WTC11 (cell line): ENCODE measurements around the gene AGO3. TPM values are rescaled to one million over a fixed set of nuclear protein-coding genes. Genes with fewer than 3 reads are reported as not detected.

Source experiments
- EMX1 ChIP-seq: fragments of 250-450 bp; sonication (Bioruptor Pico); IDR thresholded peaks from 2 replicates; pipeline ENCODE4 v1.8.0; 2021; ENCODE audit warnings: mild to moderate bottlenecking
- ESRRA ChIP-seq: sonication (generic); formaldehyde crosslinking; IDR thresholded peaks from 2 replicates; pipeline ENCODE4 v1.8.1; 2022; ENCODE audit warnings: mild to moderate bottlenecking, missing genetic modification reagents, borderline replicate concordance
- FOXK1 ChIP-seq: sonication (generic); formaldehyde crosslinking; IDR thresholded peaks from 2 replicates; pipeline ENCODE4 v1.8.0; 2022; ENCODE audit warnings: mild to moderate bottlenecking, moderate library complexity, missing genetic modification reagents
- GABPB1 ChIP-seq: sonication (generic); formaldehyde crosslinking; IDR thresholded peaks from 2 replicates; pipeline ENCODE4 v1.8.1; 2023; ENCODE audit warnings: mild to moderate bottlenecking, missing genetic modification reagents
- GRHL2 ChIP-seq: fragments of 250-450 bp; sonication (Bioruptor Pico); IDR thresholded peaks from 2 replicates; pipeline ENCODE4 v1.8.0; 2022; ENCODE audit warnings: mild to moderate bottlenecking, moderate library complexity; ENCODE audit not compliant: insufficient replicate concordance, severe bottlenecking
- NFATC4 ChIP-seq: fragments of 250-450 bp; sonication (Bioruptor Pico); IDR thresholded peaks from 2 replicates; pipeline ENCODE4 v1.9.0; 2021; ENCODE audit warnings: mild to moderate bottlenecking
- NFYB ChIP-seq: sonication (generic); formaldehyde crosslinking; conservative IDR thresholded peaks from 2 replicates; pipeline ENCODE4 v1.8.0; 2022; ENCODE audit warnings: low read depth, missing genetic modification reagents
- SMAD3 ChIP-seq: sonication (generic); formaldehyde crosslinking; IDR thresholded peaks from 2 replicates; pipeline ENCODE4 v1.8.0; 2022; ENCODE audit warnings: missing genetic modification reagents, mild to moderate bottlenecking, borderline replicate concordance
- SP1 ChIP-seq: sonication (generic); formaldehyde crosslinking; conservative IDR thresholded peaks from 2 replicates; pipeline ENCODE4 v1.8.1; 2022; ENCODE audit warnings: missing genetic modification reagents
- TCF7 ChIP-seq: sonication (generic); formaldehyde crosslinking; IDR thresholded peaks from 2 replicates; pipeline ENCODE4 v1.8.0; 2022; ENCODE audit warnings: mild to moderate bottlenecking, low read depth, missing genetic modification reagents, moderate library complexity
- ZNF121 ChIP-seq: sonication (generic); formaldehyde crosslinking; IDR thresholded peaks from 2 replicates; pipeline ENCODE4 v1.8.0; 2023; ENCODE audit warnings: missing genetic modification reagents
- ZNF138 ChIP-seq: sonication (generic); formaldehyde crosslinking; conservative IDR thresholded peaks from 2 replicates; pipeline ENCODE4 v1.8.1; 2022; ENCODE audit warnings: mild to moderate bottlenecking, moderate library complexity, missing genetic modification reagents
- ZNF219 ChIP-seq: sonication (generic); formaldehyde crosslinking; IDR thresholded peaks from 2 replicates; pipeline ENCODE4 v1.8.0; 2023; ENCODE audit warnings: missing genetic modification reagents, mild to moderate bottlenecking, borderline replicate concordance
- ZNF423 ChIP-seq: fragments of 250-450 bp; sonication (Bioruptor Pico); IDR thresholded peaks from 2 replicates; pipeline ENCODE4 v2.1.2; 2022; ENCODE audit warnings: mild to moderate bottlenecking, moderate library complexity
- ZNF671 ChIP-seq: fragments of 250-450 bp; sonication (Bioruptor Pico); IDR thresholded peaks from 2 replicates; pipeline ENCODE4 v1.8.0; 2021; ENCODE audit warnings: mild to moderate bottlenecking
- total RNA-seq: library from RNA; stranded (reverse); gene quantifications from 3 replicates; pipeline ENCODE4 v1.2.3, GENCODE V29; 2021
- TF ChIP-seq, protein P1 (sequence below): sonication (generic); formaldehyde crosslinking; conservative IDR thresholded peaks from 2 replicates; pipeline ENCODE4 v1.8.1; 2022; ENCODE audit warnings: mild to moderate bottlenecking, missing genetic modification reagents
- TF ChIP-seq, protein P2 (sequence below): sonication (generic); formaldehyde crosslinking; IDR thresholded peaks from 2 replicates; pipeline ENCODE4 v1.8.1; 2022; ENCODE audit warnings: low read depth, mild to moderate bottlenecking, moderate library complexity, missing genetic modification reagents, borderline replicate concordance
- TF ChIP-seq, protein P3 (sequence below): sonication (generic); formaldehyde crosslinking; IDR thresholded peaks from 2 replicates; pipeline ENCODE4 v1.8.0; 2022; ENCODE audit warnings: mild to moderate bottlenecking, missing genetic modification reagents
- TF ChIP-seq, protein P4 (sequence below): fragments of 250-450 bp; sonication (Bioruptor Pico); IDR thresholded peaks from 2 replicates; pipeline ENCODE4 v1.9.0; 2021; ENCODE audit warnings: mild to moderate bottlenecking
- TF ChIP-seq, protein P5 (sequence below): sonication (generic); formaldehyde crosslinking; IDR thresholded peaks from 2 replicates; pipeline ENCODE4 v1.8.0; 2022; ENCODE audit warnings: missing genetic modification reagents
- TF ChIP-seq, protein P6 (sequence below): sonication (generic); formaldehyde crosslinking; IDR thresholded peaks from 2 replicates; pipeline ENCODE4 v1.8.1; 2023; ENCODE audit warnings: mild to moderate bottlenecking, moderate library complexity, missing genetic modification reagents
- TF ChIP-seq, protein P7 (sequence below): sonication (generic); formaldehyde crosslinking; IDR thresholded peaks from 2 replicates; pipeline ENCODE4 v1.8.0; 2022; ENCODE audit warnings: mild to moderate bottlenecking, missing genetic modification reagents

The AGO3 gene
- total RNA-seq, 1 experiment from 2014 or later = 26.8 TPM

DNA sequence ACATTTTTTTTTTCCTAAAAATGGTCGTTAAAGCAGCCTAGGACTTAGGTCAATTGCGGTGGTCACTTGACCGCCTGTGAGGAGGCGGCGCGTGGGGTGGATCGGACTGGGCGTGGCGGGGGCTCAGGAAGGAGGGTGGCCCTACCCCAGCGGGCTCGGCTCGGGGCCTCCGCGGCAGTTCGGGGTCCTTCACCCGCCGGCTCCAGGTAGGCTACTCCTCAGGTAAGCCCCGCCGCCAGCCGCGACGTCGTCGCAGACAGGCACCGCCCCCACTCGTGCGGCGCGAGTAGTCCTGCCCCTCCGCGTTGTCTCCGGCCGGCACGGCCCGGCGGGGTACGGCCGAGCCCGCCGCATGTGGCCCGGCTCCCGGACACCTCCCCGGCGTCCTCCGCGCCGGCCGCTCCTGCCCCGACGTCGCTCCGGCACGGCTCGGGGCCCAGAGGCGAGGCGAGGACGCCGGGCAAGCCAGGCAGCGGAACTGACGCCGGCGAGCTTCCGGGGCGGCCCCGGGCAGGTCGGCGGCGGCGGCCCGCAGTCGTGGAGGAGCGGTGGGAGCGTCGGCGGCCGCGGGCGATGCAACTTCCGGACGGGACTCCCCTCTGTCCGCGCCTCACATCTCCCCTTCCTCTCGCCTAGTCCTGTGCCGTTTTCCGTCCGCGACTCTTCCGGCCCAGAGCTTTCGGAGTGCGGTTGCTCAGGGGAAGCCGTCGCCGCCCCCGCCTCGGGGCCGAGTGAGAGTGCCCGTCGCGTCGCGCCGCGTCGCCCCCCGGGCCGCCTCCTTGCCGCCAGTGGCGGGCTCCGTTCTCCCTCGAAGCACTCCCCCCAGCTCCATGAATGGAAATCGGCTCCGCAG is at the start of gene AGO3 (continued):
- TF ChIP-seq, protein P1, sequence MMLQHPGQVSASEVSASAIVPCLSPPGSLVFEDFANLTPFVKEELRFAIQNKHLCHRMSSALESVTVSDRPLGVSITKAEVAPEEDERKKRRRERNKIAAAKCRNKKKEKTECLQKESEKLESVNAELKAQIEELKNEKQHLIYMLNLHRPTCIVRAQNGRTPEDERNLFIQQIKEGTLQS = no peak
- TF ChIP-seq, protein P2, sequence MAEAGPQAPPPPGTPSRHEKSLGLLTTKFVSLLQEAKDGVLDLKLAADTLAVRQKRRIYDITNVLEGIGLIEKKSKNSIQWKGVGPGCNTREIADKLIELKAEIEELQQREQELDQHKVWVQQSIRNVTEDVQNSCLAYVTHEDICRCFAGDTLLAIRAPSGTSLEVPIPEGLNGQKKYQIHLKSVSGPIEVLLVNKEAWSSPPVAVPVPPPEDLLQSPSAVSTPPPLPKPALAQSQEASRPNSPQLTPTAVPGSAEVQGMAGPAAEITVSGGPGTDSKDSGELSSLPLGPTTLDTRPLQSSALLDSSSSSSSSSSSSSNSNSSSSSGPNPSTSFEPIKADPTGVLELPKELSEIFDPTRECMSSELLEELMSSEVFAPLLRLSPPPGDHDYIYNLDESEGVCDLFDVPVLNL (CRISPR knock-in tag) = peak; percentile 14; the same call in 1 of the 2 replicates
- TF ChIP-seq, protein P3, sequence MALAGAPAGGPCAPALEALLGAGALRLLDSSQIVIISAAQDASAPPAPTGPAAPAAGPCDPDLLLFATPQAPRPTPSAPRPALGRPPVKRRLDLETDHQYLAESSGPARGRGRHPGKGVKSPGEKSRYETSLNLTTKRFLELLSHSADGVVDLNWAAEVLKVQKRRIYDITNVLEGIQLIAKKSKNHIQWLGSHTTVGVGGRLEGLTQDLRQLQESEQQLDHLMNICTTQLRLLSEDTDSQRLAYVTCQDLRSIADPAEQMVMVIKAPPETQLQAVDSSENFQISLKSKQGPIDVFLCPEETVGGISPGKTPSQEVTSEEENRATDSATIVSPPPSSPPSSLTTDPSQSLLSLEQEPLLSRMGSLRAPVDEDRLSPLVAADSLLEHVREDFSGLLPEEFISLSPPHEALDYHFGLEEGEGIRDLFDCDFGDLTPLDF (CRISPR knock-in tag) = no peak; the same call in 1 of the 2 replicates
- TF ChIP-seq ZNF121 = peak; percentile 53; the same call in 1 of the 2 replicates
- TF ChIP-seq, protein P4, sequence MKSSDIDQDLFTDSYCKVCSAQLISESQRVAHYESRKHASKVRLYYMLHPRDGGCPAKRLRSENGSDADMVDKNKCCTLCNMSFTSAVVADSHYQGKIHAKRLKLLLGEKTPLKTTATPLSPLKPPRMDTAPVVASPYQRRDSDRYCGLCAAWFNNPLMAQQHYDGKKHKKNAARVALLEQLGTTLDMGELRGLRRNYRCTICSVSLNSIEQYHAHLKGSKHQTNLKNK = peak; percentile 77
- no peak for TF ChIP-seq GRHL2 (CRISPR knock-in tag)
- TF ChIP-seq ZNF219 (CRISPR knock-in tag) = no peak
- no peak for TF ChIP-seq ZNF138 (CRISPR knock-in tag)
- TF ChIP-seq, protein P5, sequence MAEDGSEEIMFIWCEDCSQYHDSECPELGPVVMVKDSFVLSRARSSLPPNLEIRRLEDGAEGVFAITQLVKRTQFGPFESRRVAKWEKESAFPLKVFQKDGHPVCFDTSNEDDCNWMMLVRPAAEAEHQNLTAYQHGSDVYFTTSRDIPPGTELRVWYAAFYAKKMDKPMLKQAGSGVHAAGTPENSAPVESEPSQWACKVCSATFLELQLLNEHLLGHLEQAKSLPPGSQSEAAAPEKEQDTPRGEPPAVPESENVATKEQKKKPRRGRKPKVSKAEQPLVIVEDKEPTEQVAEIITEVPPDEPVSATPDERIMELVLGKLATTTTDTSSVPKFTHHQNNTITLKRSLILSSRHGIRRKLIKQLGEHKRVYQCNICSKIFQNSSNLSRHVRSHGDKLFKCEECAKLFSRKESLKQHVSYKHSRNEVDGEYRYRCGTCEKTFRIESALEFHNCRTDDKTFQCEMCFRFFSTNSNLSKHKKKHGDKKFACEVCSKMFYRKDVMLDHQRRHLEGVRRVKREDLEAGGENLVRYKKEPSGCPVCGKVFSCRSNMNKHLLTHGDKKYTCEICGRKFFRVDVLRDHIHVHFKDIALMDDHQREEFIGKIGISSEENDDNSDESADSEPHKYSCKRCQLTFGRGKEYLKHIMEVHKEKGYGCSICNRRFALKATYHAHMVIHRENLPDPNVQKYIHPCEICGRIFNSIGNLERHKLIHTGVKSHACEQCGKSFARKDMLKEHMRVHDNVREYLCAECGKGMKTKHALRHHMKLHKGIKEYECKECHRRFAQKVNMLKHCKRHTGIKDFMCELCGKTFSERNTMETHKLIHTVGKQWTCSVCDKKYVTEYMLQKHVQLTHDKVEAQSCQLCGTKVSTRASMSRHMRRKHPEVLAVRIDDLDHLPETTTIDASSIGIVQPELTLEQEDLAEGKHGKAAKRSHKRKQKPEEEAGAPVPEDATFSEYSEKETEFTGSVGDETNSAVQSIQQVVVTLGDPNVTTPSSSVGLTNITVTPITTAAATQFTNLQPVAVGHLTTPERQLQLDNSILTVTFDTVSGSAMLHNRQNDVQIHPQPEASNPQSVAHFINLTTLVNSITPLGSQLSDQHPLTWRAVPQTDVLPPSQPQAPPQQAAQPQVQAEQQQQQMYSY (CRISPR knock-in tag) = peak; percentile 65
- 0 out of 2 replicates have a peak, but pooled peaks have one; percentile 34 for TF ChIP-seq ESRRA (CRISPR knock-in tag)
- TF ChIP-seq FOXK1 (CRISPR knock-in tag) = no peak
- TF ChIP-seq, protein P6, sequence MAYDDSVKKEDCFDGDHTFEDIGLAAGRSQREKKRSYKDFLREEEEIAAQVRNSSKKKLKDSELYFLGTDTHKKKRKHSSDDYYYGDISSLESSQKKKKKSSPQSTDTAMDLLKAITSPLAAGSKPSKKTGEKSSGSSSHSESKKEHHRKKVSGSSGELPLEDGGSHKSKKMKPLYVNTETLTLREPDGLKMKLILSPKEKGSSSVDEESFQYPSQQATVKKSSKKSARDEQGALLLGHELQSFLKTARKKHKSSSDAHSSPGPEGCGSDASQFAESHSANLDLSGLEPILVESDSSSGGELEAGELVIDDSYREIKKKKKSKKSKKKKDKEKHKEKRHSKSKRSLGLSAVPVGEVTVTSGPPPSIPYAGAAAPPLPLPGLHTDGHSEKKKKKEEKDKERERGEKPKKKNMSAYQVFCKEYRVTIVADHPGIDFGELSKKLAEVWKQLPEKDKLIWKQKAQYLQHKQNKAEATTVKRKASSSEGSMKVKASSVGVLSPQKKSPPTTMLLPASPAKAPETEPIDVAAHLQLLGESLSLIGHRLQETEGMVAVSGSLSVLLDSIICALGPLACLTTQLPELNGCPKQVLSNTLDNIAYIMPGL (CRISPR knock-in tag) = peak; percentile 89
- TF ChIP-seq NFYB (CRISPR knock-in tag) = no peak
- peak; percentile 90 for TF ChIP-seq EMX1 (CRISPR knock-in tag)
- TF ChIP-seq ZNF423 (CRISPR knock-in tag) = peak; percentile 9; the same call in 1 of the 2 replicates
- peak; percentile 35; the same call in 1 of the 2 replicates for TF ChIP-seq NFATC4 (CRISPR knock-in tag)
- TF ChIP-seq SP1 (CRISPR knock-in tag) = peak; percentile 69
- TF ChIP-seq ZNF671 (CRISPR knock-in tag) = 0 out of 2 replicates have a peak, but pooled peaks have one; percentile 67
- TF ChIP-seq, protein P7, sequence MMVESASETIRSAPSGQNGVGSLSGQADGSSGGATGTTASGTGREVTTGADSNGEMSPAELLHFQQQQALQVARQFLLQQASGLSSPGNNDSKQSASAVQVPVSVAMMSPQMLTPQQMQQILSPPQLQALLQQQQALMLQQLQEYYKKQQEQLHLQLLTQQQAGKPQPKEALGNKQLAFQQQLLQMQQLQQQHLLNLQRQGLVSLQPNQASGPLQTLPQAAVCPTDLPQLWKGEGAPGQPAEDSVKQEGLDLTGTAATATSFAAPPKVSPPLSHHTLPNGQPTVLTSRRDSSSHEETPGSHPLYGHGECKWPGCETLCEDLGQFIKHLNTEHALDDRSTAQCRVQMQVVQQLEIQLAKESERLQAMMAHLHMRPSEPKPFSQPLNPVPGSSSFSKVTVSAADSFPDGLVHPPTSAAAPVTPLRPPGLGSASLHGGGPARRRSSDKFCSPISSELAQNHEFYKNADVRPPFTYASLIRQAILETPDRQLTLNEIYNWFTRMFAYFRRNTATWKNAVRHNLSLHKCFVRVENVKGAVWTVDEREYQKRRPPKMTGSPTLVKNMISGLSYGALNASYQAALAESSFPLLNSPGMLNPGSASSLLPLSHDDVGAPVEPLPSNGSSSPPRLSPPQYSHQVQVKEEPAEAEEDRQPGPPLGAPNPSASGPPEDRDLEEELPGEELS = peak; percentile 55; the same call in 1 of the 2 replicates
- TF ChIP-seq GABPB1 (CRISPR knock-in tag) = peak; percentile 93
- TF ChIP-seq TCF7 (CRISPR knock-in tag) = 0 out of 2 replicates have a peak, but pooled peaks have one; percentile 15
- 0 out of 2 replicates have a peak, but pooled peaks have one; percentile 68 for TF ChIP-seq SMAD3 (CRISPR knock-in tag)
